CD14-positive monocyte (primary cell): Measurements from ENCODE around the gene C1QTNF5. TPM values are rescaled to one million over a fixed set of nuclear protein-coding genes. Genes with fewer than 3 reads are reported as not detected.
A peak's percentile ranks its signal among the peaks of the same experiment; 100 is the strongest.

ENCODE experiments used
- DNase-seq, 3 donors: peaks; one replicate each; pipeline ENCODE4 v3.0.0-alpha.2; 2011 to 2022
- H2AFZ ChIP-seq: 2 replicates; pipeline ENCODE4 v1.6.0; 2012; ENCODE audit warnings: mild to moderate bottlenecking, low read depth, low read length, inconsistent platforms; ENCODE audit not compliant: insufficient read depth, poor library complexity, severe bottlenecking
- H3K27ac ChIP-seq, 2 donors: 1 replicate in 1 of 2; 2 replicates in 1 of 2; pipeline ENCODE4 v1.5.1; 2012 to 2013; ENCODE audit warnings: low read length in 2 of 2, control low read depth in 1 of 2, inconsistent platforms in 1 of 2, low read depth in 1 of 2, mild to moderate bottlenecking in 1 of 2
- H3K27me3 ChIP-seq, 2 donors: one replicate each; pipeline versions ENCODE4 v1.6.0 to v1.6.1; 2011 to 2013; ENCODE audit warnings: low read length in 2 of 2; ENCODE audit not compliant: control insufficient read depth in 2 of 2, insufficient read depth in 2 of 2
- H3K36me3 ChIP-seq, 2 donors: replicated peaks in 1 of 2; 1 replicate in 1 of 2; 2 replicates in 1 of 2; pipeline versions ENCODE4 v1.5.1 to v1.6.1; 2012 to 2013; ENCODE audit warnings: low read length in 2 of 2, control low read depth in 1 of 2, inconsistent platforms in 1 of 2, mild to moderate bottlenecking in 1 of 2; ENCODE audit not compliant: insufficient read depth in 2 of 2, control insufficient read depth in 1 of 2
- H3K4me1 ChIP-seq, 2 donors: 1 replicate in 1 of 2; 2 replicates in 1 of 2; pipeline versions ENCODE4 v1.5.1 to v1.6.1; 2012 to 2013; ENCODE audit warnings: low read length in 2 of 2, control low read depth in 1 of 2, inconsistent platforms in 1 of 2, mild to moderate bottlenecking in 1 of 2, moderate library complexity in 1 of 2; ENCODE audit not compliant: insufficient read depth in 2 of 2, control insufficient read depth in 1 of 2
- H3K4me2 ChIP-seq: replicated peaks from 2 replicates; pipeline ENCODE3; 2012; ENCODE audit warnings: low read length, moderate library complexity, mild to moderate bottlenecking; ENCODE audit not compliant: poor library complexity, severe bottlenecking; ENCODE audit errors: extremely low read depth
- H3K4me3 ChIP-seq, 3 experiments: fragments of 200-600 bp in 1 of 3; sonication (generic) in 1 of 3; replicated peaks in 1 of 3; 1 replicate in 2 of 3; 2 replicates in 1 of 3; pipeline ENCODE4 v1.5.1; 2011 to 2013; ENCODE audit warnings: low read length in 3 of 3, mild to moderate bottlenecking in 3 of 3, control low read depth in 2 of 3, low read depth in 2 of 3, inconsistent platforms in 1 of 3, moderate library complexity in 1 of 3
- H3K79me2 ChIP-seq: 2 replicates; pipeline ENCODE4 v1.6.0; 2012; ENCODE audit warnings: mild to moderate bottlenecking, control low read depth, inconsistent platforms, low read length, moderate library complexity; ENCODE audit not compliant: insufficient read depth
- H3K9ac ChIP-seq: 2 replicates; pipeline ENCODE4 v1.6.0; 2017; ENCODE audit warnings: low read length, mild to moderate bottlenecking; ENCODE audit not compliant: insufficient read depth, poor library complexity, severe bottlenecking
- H3K9me3 ChIP-seq, 2 donors: replicated peaks in 1 of 2; 1 replicate in 1 of 2; 2 replicates in 1 of 2; pipeline versions ENCODE4 v1.5.1 to v1.6.1; 2012 to 2013; ENCODE audit warnings: low read length in 2 of 2, control low read depth in 1 of 2; ENCODE audit not compliant: control insufficient read depth in 1 of 2, insufficient read depth in 1 of 2
- H4K20me1 ChIP-seq: 2 replicates; pipeline ENCODE4 v1.6.0; 2012; ENCODE audit warnings: mild to moderate bottlenecking, low read length, control low read depth, moderate library complexity; ENCODE audit not compliant: insufficient read depth
- H3K27ac Mint-ChIP-seq, 7 donors: one replicate each; pipeline ENCODE4 v1.8.0; 2020; ENCODE audit warnings: mild to moderate bottlenecking in 7 of 7, mixed read lengths in 7 of 7, moderate library complexity in 6 of 7, inconsistent platforms in 2 of 7
- H3K27me3 Mint-ChIP-seq, 3 donors: one replicate each; pipeline ENCODE4 v1.8.0; 2021 to 2022; ENCODE audit warnings: low read depth in 3 of 3, mild to moderate bottlenecking in 3 of 3, mixed read lengths in 3 of 3, moderate library complexity in 3 of 3, inconsistent platforms in 1 of 3
- H3K36me3 Mint-ChIP-seq, 2 donors: one replicate each; pipeline ENCODE4 v1.8.0; 2020; ENCODE audit warnings: mixed read lengths in 2 of 2, inconsistent platforms in 1 of 2, mild to moderate bottlenecking in 1 of 2
- H3K4me1 Mint-ChIP-seq: one replicate; pipeline ENCODE4 v1.8.0; 2020; ENCODE audit warnings: mild to moderate bottlenecking, mixed read lengths
- H3K4me3 Mint-ChIP-seq, 2 donors: one replicate each; pipeline ENCODE4 v1.8.0; 2020; ENCODE audit warnings: mild to moderate bottlenecking in 2 of 2, mixed read lengths in 2 of 2, moderate library complexity in 1 of 2
- H3K9me3 Mint-ChIP-seq, 7 donors: one replicate each; pipeline ENCODE4 v1.8.0; 2020 to 2022; ENCODE audit warnings: mixed read lengths in 7 of 7, mild to moderate bottlenecking in 6 of 7, moderate library complexity in 6 of 7, inconsistent platforms in 2 of 7
- WGBS: methylation state at CpG from one replicate; pipeline ENCODE4 v1.1.5; 2013; ENCODE audit warnings: missing lambda C conversion rate; ENCODE audit not compliant: insufficient coverage; 5-methylcytosine and 5-hydroxymethylcytosine counted together
- intact Hi-C, 2 donors: fragments of 100-400 bp; cut with micrococcal nuclease; formaldehyde crosslinking; loops; one replicate each; pipeline versions ENCODE4 v1.15.0 to v1.15.1; 2023
- polyA plus RNA-seq, 3 donors: library from polyadenylated mRNA; depleted of rRNA in 1 of 3; unstranded in 2 of 3; stranded (reverse) in 1 of 3; fragments of 300-500 nt in 2 of 3; fragments of >200 nt in 1 of 3; fragmentation: Illumina TruSeq in 2 of 3; gene quantifications; 1 replicate in 2 of 3; 2 replicates in 1 of 3; pipeline ENCODE4 v1.2.3, GENCODE V29; 2012 to 2021
- TF ChIP-seq, protein P1 (sequence below): fragments of 200-600 bp; IDR thresholded peaks from one replicate; pipeline ENCODE4 v1.8.0; 2022; ENCODE audit warnings: antibody characterized with exemption, mild to moderate bottlenecking

Gene C1QTNF5
- polyA plus RNA-seq, 3 donors = not detected

- peak overlapping the region in 1 of 2 donors; percentile 28 for H3K4me3 Mint-ChIP-seq
- Histone ChIP-seq H3K36me3 (no peaks in the 10 kb centered on the region), H3K9ac (no peak overlapping the region), H2AFZ (no peak overlapping the region), H3K27ac (no peak overlapping the region), H3K4me3 (no peak overlapping the region), H3K79me2 (no peaks in the 10 kb centered on the region), H3K4me2 (no peak overlapping the region), H3K9me3 (no peaks in the 10 kb centered on the region), H3K27me3 (peaks cover 0 to 21% of the 10 kb centered on the region in 2 donors), H4K20me1 (no peaks in the 10 kb centered on the region), H3K4me1 (peaks cover 16 to 17% of the 10 kb centered on the region in 2 donors)
- peak overlapping the region in 2 of 7 donors; percentile 69 to 70 for H3K27ac Mint-ChIP-seq
- no peaks in the 10 kb centered on the region for H3K36me3 Mint-ChIP-seq
- H3K4me1 Mint-ChIP-seq = no peaks in the 10 kb centered on the region
- TF ChIP-seq, protein P1, sequence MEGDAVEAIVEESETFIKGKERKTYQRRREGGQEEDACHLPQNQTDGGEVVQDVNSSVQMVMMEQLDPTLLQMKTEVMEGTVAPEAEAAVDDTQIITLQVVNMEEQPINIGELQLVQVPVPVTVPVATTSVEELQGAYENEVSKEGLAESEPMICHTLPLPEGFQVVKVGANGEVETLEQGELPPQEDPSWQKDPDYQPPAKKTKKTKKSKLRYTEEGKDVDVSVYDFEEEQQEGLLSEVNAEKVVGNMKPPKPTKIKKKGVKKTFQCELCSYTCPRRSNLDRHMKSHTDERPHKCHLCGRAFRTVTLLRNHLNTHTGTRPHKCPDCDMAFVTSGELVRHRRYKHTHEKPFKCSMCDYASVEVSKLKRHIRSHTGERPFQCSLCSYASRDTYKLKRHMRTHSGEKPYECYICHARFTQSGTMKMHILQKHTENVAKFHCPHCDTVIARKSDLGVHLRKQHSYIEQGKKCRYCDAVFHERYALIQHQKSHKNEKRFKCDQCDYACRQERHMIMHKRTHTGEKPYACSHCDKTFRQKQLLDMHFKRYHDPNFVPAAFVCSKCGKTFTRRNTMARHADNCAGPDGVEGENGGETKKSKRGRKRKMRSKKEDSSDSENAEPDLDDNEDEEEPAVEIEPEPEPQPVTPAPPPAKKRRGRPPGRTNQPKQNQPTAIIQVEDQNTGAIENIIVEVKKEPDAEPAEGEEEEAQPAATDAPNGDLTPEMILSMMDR = no peak
- WGBS = 96% methylated on average over 7 of the region's 10 CpGs
- no peak for DNase-seq
- intact Hi-C loops = no loop called here
- peaks cover 12 to 24% (median 16%) of the 10 kb centered on the region in 3 donors for H3K27me3 Mint-ChIP-seq
- peaks cover 0 to 3% (median 0%) of the 10 kb centered on the region in 7 donors for H3K9me3 Mint-ChIP-seq
Observed at GRCh38 chr11:119378851-119379465, 38.3 kb upstream of the C1QTNF5 start.

DNA sequence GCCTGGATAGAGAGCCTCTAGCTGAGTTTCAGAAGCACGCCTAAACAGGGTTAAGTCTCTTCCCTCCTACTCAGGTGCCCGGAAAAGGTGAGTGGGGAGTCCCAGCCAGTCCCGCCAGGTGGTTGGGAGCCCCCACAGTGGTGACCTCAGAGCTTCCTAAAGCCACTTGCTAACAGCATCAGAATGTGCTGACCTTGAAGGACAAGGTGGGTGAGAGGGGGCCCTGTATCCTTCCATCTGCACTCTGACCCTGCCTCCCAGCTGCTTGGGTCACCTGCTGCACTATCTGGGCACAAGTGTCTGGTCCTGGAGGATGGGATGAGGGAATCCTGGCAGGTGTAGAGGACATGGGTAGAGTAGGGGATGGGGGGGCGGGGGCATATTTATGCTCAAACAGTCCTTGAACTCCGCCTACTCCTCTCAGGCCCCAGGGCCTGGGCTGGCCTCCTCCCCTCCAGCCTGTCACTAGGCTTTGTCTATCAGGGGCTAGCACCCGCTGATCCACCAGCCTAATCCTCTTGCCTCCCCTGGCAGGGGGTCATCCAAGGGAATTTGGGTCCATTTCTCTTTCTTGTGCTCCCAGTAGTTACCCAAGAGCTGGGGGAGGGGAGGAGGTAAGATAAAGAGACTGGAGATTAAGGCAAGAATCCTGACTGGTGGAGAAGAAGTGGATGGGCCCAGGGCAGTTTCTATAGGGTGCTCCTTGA, 37.4 kb upstream of the C1QTNF5 start:
- H3K79me2 ChIP-seq = no peaks in the 10 kb centered on the region

More for the DNA sequence above, 37.4 kb upstream of the C1QTNF5 start:
- Histone ChIP-seq H3K4me2 (no peak overlapping the region), H3K4me3 (no peak overlapping the region), H3K9me3 (no peaks in the 10 kb centered on the region), H3K27ac (no peak overlapping the region), H3K4me1 (peaks cover 16 to 17% of the 10 kb centered on the region in 2 donors), H3K27me3 (peaks cover 0 to 17% of the 10 kb centered on the region in 2 donors), H3K9ac (no peak overlapping the region), H2AFZ (no peak overlapping the region), H3K36me3 (no peaks in the 10 kb centered on the region), H4K20me1 (no peaks in the 10 kb centered on the region)
- peaks cover 12 to 24% (median 16%) of the 10 kb centered on the region in 3 donors for H3K27me3 Mint-ChIP-seq
- peak in 1 of 3 donors; percentile 2 for DNase-seq
- H3K4me1 Mint-ChIP-seq = no peaks in the 10 kb centered on the region
- TF ChIP-seq, protein P1 = no peak
- intact Hi-C loops = no loop called here
- 100% methylated on average over 1 of the region's 6 CpGs for WGBS
- peak overlapping the region in 1 of 7 donors; percentile 46 for H3K27ac Mint-ChIP-seq
- H3K4me3 Mint-ChIP-seq = no peak overlapping the region
- H3K9me3 Mint-ChIP-seq = peaks cover 0 to 3% (median 0%) of the 10 kb centered on the region in 7 donors
- H3K36me3 Mint-ChIP-seq = no peaks in the 10 kb centered on the region
